B cell (primary cell): ENCODE results near the gene ATOSA. TPM values are rescaled to one million over a fixed set of nuclear protein-coding genes. Genes with fewer than 3 reads are reported as not detected.
A peak's percentile ranks its signal among the peaks of the same experiment; 100 is the strongest.

ENCODE experiments used
- ATAC-seq: fragments of 200-7000 bp; cut with Tn5 transposase; one replicate; pipeline ENCODE4 v1.10.0; 2021; ENCODE audit warnings: low read depth, mild to moderate bottlenecking, moderate number of reproducible peaks, moderate library complexity
- CTCF ChIA-PET: fragments of 350-600 bp; sonication (Branson Sonifier 250); formaldehyde crosslinking; loops from one replicate; lab custom pipeline; 2021; ENCODE audit warnings: antibody characterized with exemption, inconsistent platforms; lab: Charles Lee
- POLR2A ChIA-PET: fragments of 350-600 bp; sonication (Branson Sonifier 250); formaldehyde crosslinking; loops from one replicate; lab custom pipeline; 2021; ENCODE audit warnings: antibody characterized with exemption; lab: Charles Lee
- DNase-seq: peaks from one replicate; pipeline ENCODE4 v3.0.0; 2013
- H2AFZ ChIP-seq: 2 replicates; pipeline ENCODE4 v1.6.1; 2012; ENCODE audit warnings: mild to moderate bottlenecking, low read depth, low read length; ENCODE audit not compliant: insufficient read depth, poor library complexity, severe bottlenecking
- H3K27ac ChIP-seq, 2 donors: 1 replicate in 1 of 2; 2 replicates in 1 of 2; pipeline ENCODE4 v1.5.1; 2012 to 2013; ENCODE audit warnings: low read length in 2 of 2, mild to moderate bottlenecking in 2 of 2, moderate library complexity in 1 of 2
- H3K27me3 ChIP-seq, 4 experiments: fragments of 200-600 bp in 1 of 4; sonication (generic) in 1 of 4; replicated peaks in 1 of 4; 1 replicate in 2 of 4; 2 replicates in 2 of 4; pipeline versions ENCODE4 v1.6.1 to v1.7.0; 2013 to 2016; ENCODE audit warnings: low read length in 3 of 4, mild to moderate bottlenecking in 2 of 4, mixed read lengths in 1 of 4, moderate library complexity in 1 of 4; ENCODE audit not compliant: insufficient read depth in 4 of 4, control insufficient read depth in 3 of 4; ENCODE audit errors: control extremely low read depth in 1 of 4
- H3K36me3 ChIP-seq, 2 experiments: replicated peaks in 1 of 2; 1 replicate in 1 of 2; 2 replicates in 1 of 2; pipeline versions ENCODE4 v1.6.1 to v1.7.1; 2013; ENCODE audit warnings: low read length in 1 of 2; ENCODE audit not compliant: insufficient read depth in 2 of 2, control insufficient read depth in 1 of 2; ENCODE audit errors: control extremely low read depth in 1 of 2, extremely low read depth in 1 of 2
- H3K4me1 ChIP-seq, 2 donors: fragments of 200-600 bp in 1 of 2; sonication (generic) in 1 of 2; 1 replicate in 1 of 2; 2 replicates in 1 of 2; pipeline versions ENCODE4 v1.5.1 to v1.6.1; 2013 to 2017; ENCODE audit warnings: low read length in 2 of 2; ENCODE audit not compliant: control insufficient read depth in 2 of 2, insufficient read depth in 2 of 2
- H3K4me2 ChIP-seq: replicated peaks from 2 replicates; pipeline ENCODE3; 2012; ENCODE audit warnings: mild to moderate bottlenecking, low read depth, low read length; ENCODE audit not compliant: poor library complexity, severe bottlenecking
- H3K4me3 ChIP-seq, 5 experiments: fragments of 200-600 bp in 1 of 5; sonication (generic) in 1 of 5; 1 replicate in 3 of 5; 2 replicates in 2 of 5; pipeline versions ENCODE4 v1.5.1 to v1.7.0; 2011 to 2016; ENCODE audit warnings: low read length in 4 of 5, mild to moderate bottlenecking in 4 of 5, low read depth in 2 of 5, control low read depth in 1 of 5, moderate library complexity in 1 of 5; ENCODE audit not compliant: insufficient read depth in 1 of 5; ENCODE audit errors: control extremely low read depth in 1 of 5, extremely low read depth in 1 of 5
- H3K79me2 ChIP-seq: fragments of 200-600 bp; sonication (generic); one replicate; pipeline ENCODE4 v1.6.0; 2016; ENCODE audit warnings: low read length; ENCODE audit not compliant: control insufficient read depth, insufficient read depth
- H3K9ac ChIP-seq: fragments of 200-600 bp; sonication (generic); 2 replicates; pipeline ENCODE4 v1.6.1; 2017; ENCODE audit warnings: mild to moderate bottlenecking, low read length, moderate library complexity
- H3K9me3 ChIP-seq, 3 donors: one replicate each; pipeline versions ENCODE4 v1.6.1 to v1.7.1; 2013; ENCODE audit warnings: low read length in 2 of 3; ENCODE audit not compliant: control insufficient read depth in 2 of 3, insufficient read depth in 1 of 3; ENCODE audit errors: control extremely low read depth in 1 of 3
- H4K20me1 ChIP-seq: 2 replicates; pipeline ENCODE4 v1.6.0; 2012; ENCODE audit warnings: mild to moderate bottlenecking, low read length; ENCODE audit not compliant: insufficient read depth, control insufficient read depth, poor library complexity, severe bottlenecking
- H3K27ac Mint-ChIP-seq: one replicate; pipeline ENCODE4 v1.8.0; 2021; ENCODE audit warnings: mixed read lengths
- H3K27me3 Mint-ChIP-seq: one replicate; pipeline ENCODE4 v1.8.0; 2021; ENCODE audit warnings: mixed read lengths
- H3K4me1 Mint-ChIP-seq: one replicate; pipeline ENCODE4 v1.8.0; 2021; ENCODE audit warnings: mixed read lengths
- H3K4me3 Mint-ChIP-seq: one replicate; pipeline ENCODE4 v1.8.0; 2021; ENCODE audit warnings: mixed read lengths
- H3K9me3 Mint-ChIP-seq: one replicate; pipeline ENCODE4 v1.8.0; 2022; ENCODE audit warnings: mixed read lengths; ENCODE audit not compliant: insufficient read depth
- CTCF ChIP-seq: fragments of 200-600 bp; IDR thresholded peaks from one replicate; pipeline ENCODE4 v1.8.0; 2022; ENCODE audit warnings: antibody characterized with exemption, mild to moderate bottlenecking
- EZH2 ChIP-seq: IDR thresholded peaks from 2 replicates; pipeline ENCODE4 v1.6.1; 2012; ENCODE audit warnings: borderline replicate concordance, low read depth, mild to moderate bottlenecking, moderate library complexity, low read length; ENCODE audit not compliant: insufficient read depth, poor library complexity, severe bottlenecking
- WGBS: methylation state at CpG from one replicate; pipeline ENCODE4 v1.1.5; 2013; ENCODE audit warnings: missing lambda C conversion rate; ENCODE audit not compliant: insufficient coverage; 5-methylcytosine and 5-hydroxymethylcytosine counted together
- intact Hi-C: fragments of 100-400 bp; cut with micrococcal nuclease; formaldehyde crosslinking; loops from one replicate; pipeline ENCODE4 v1.10.0; 2022
- polyA plus RNA-seq: library from polyadenylated mRNA; depleted of rRNA; stranded (reverse); fragments of >200 nt; gene quantifications from 2 replicates; pipeline ENCODE4 v1.2.3, GENCODE V29; 2012
- total RNA-seq, 2 donors: library from RNA; stranded (reverse); fragments of 120-200 nt in 1 of 2; gene quantifications; 1 replicate in 1 of 2; 2 replicates in 1 of 2; pipeline versions ENCODE4 v1.2.3 to v1.2.4, GENCODE V29; 2013 to 2022

The ATOSA gene
- total and polyA plus RNA-seq, 2 donors (not counting 1 experiment from before 2014, with no cell fraction given), result 73.4 to 198 TPM

- H3K27ac Mint-ChIP-seq, result no peak overlapping the region
- WGBS, result 100% methylated on average over 2 of the region's 5 CpGs
- H2AFZ ChIP-seq, result no peak overlapping the region
- no peak overlapping the region for H3K4me2 ChIP-seq
- H3K9ac ChIP-seq, result no peak overlapping the region
- no peaks in the 10 kb centered on the region for H3K9me3 ChIP-seq
- H3K27me3 ChIP-seq, result no peaks in the 10 kb centered on the region
- ChIA-PET CTCF (no interaction called here), POLR2A (no interaction called here)
- H3K9me3 Mint-ChIP-seq, result no peaks in the 10 kb centered on the region
- no peak overlapping the region for H3K4me3 ChIP-seq
- no peaks in the 10 kb centered on the region for H3K27me3 Mint-ChIP-seq
- TF ChIP-seq EZH2, result no peak
- no peak for TF ChIP-seq CTCF
- H3K4me1 Mint-ChIP-seq, result peaks cover 37% of the 10 kb centered on the region
- DNase-seq (no peak), ATAC-seq (no peak)
- intact Hi-C loops, result loop anchor here (10.0 kb wide), 2 partner anchors 335 to 935 kb away; partner anchors contain the start of gene LYSMD2
- H3K36me3 ChIP-seq, result peaks cover 9 to 82% of the 10 kb centered on the region in 2 experiments
- peaks cover 46% of the 10 kb centered on the region for H4K20me1 ChIP-seq
- peaks cover 89% of the 10 kb centered on the region for H3K79me2 ChIP-seq
- H3K4me1 ChIP-seq, result peaks cover 12 to 15% of the 10 kb centered on the region in 2 donors
- no peak overlapping the region for H3K4me3 Mint-ChIP-seq
- peak overlapping the region in 1 of 2 donors; percentile 10 for H3K27ac ChIP-seq
These were observed 9.1 kb downstream of the ATOSA start for GRCh38 chr15:52670087-52670486.

- TF ChIP-seq CTCF, result no peak
- no peak for TF ChIP-seq EZH2
- H3K27ac ChIP-seq, result peak overlapping the region in 1 of 2 donors; percentile 7
- H3K9me3 ChIP-seq, result no peaks in the 10 kb centered on the region
- ChIA-PET CTCF (no interaction called here), POLR2A (no interaction called here)
- H3K79me2 ChIP-seq, result peaks cover 89% of the 10 kb centered on the region
- no peak overlapping the region for H3K9ac ChIP-seq
- WGBS, result no CpG with 5 or more reads among the region's 4 CpGs
- intact Hi-C loops, result no loop called here
- DNase-seq (no peak), ATAC-seq (no peak)
- Mint-ChIP-seq H3K27ac (peak overlapping the region; percentile 27), H3K4me3 (no peak overlapping the region), H3K4me1 (peaks cover 25% of the 10 kb centered on the region), H3K27me3 (no peaks in the 10 kb centered on the region), H3K9me3 (no peaks in the 10 kb centered on the region)
- H2AFZ ChIP-seq, result no peak overlapping the region
- peaks cover 10 to 86% of the 10 kb centered on the region in 2 experiments for H3K36me3 ChIP-seq
- no peaks in the 10 kb centered on the region for H3K27me3 ChIP-seq
- no peak overlapping the region for H3K4me3 ChIP-seq
- H4K20me1 ChIP-seq, result peaks cover 55% of the 10 kb centered on the region
- H3K4me2 ChIP-seq, result no peak overlapping the region
- peaks cover 2 to 3% of the 10 kb centered on the region in 2 donors for H3K4me1 ChIP-seq
These were observed 11.1 kb downstream of the ATOSA start for GRCh38 chr15:52668133-52668532.
